ENCODE results near the gene RGS9.

Gene RGS9

GRCh38 chr17:65231662-65232335 is 94.6 kb downstream of the RGS9 start:
- Histone ChIP-seq H3K9ac (ENCODE audit: low read length) (no peak overlapping the region), H3K4me2 (ENCODE audit: low read depth, low read length, poor library complexity, severe bottlenecking) (no peak overlapping the region), H3K27me3 (ENCODE audit: low read length) (no peaks in the 10 kb centered on the region), H3K79me2 (ENCODE audit: insufficient read depth, low read length) (no peaks in the 10 kb centered on the region), H3K4me3 (ENCODE audit: insufficient read depth, low read length, poor library complexity, severe bottlenecking) (no peak overlapping the region), H3K27ac (ENCODE audit: low read depth, low read length) (no peak overlapping the region), H3K9me2 (replicated peaks; ENCODE audit: insufficient read depth, low read length) (no peaks in the 10 kb centered on the region), H3F3A (ENCODE audit: insufficient read depth) (no peaks in the 10 kb centered on the region), H3K9me3 (ENCODE audit: insufficient read depth, low read length) (no peaks in the 10 kb centered on the region; the same call in 1 of the 2 replicates), H4K20me1 (ENCODE audit: low read depth, low read length) (no peaks in the 10 kb centered on the region), H2AFZ (ENCODE audit: low read depth, low read length, severe bottlenecking) (no peak overlapping the region), H3K36me3 (ENCODE audit: low read length) (no peaks in the 10 kb centered on the region)
- TF ChIP-seq EZH2phosphoT487 (conservative IDR thresholded peaks at IDR 0.05; ENCODE audit: low read length) (no peak), CTCF (IDR thresholded peaks at IDR 0.05; ENCODE audit: insufficient read depth, low read length, poor library complexity, severe bottlenecking) (peak; percentile 71)

- Histone ChIP-seq H3F3A (ENCODE audit: insufficient read depth) (no peaks in the 10 kb centered on the region), H3K27ac (ENCODE audit: low read depth, low read length) (no peak overlapping the region), H3K9me3 (ENCODE audit: insufficient read depth, low read length) (no peaks in the 10 kb centered on the region), H3K79me2 (ENCODE audit: insufficient read depth, low read length) (no peaks in the 10 kb centered on the region), H3K27me3 (ENCODE audit: low read length) (no peaks in the 10 kb centered on the region), H4K20me1 (ENCODE audit: low read depth, low read length) (no peaks in the 10 kb centered on the region), H3K9me2 (replicated peaks; ENCODE audit: insufficient read depth, low read length) (no peaks in the 10 kb centered on the region), H3K9ac (ENCODE audit: low read length) (no peak overlapping the region), H3K4me2 (ENCODE audit: low read depth, low read length, poor library complexity, severe bottlenecking) (no peak overlapping the region), H2AFZ (ENCODE audit: low read depth, low read length, severe bottlenecking) (no peak overlapping the region), H3K36me3 (ENCODE audit: low read length) (no peaks in the 10 kb centered on the region), H3K4me3 (ENCODE audit: insufficient read depth, low read length, poor library complexity, severe bottlenecking) (no peak overlapping the region)
- TF ChIP-seq CTCF (IDR thresholded peaks at IDR 0.05; ENCODE audit: insufficient read depth, low read length, poor library complexity, severe bottlenecking) (no peak), EZH2phosphoT487 (conservative IDR thresholded peaks at IDR 0.05; ENCODE audit: low read length) (no peak)
These were observed 98.1 kb downstream of the RGS9 start for GRCh38 chr17:65235284-65235683.

GRCh38 chr17:65236321-65236720 is 99.2 kb downstream of the RGS9 start:
- H3K27me3 ChIP-seq (ENCODE audit: low read length): no peaks in the 10 kb centered on the region
- H2AFZ ChIP-seq (ENCODE audit: low read depth, low read length, severe bottlenecking): no peak overlapping the region
- no peaks in the 10 kb centered on the region for H4K20me1 ChIP-seq (ENCODE audit: low read depth, low read length)
- no peak overlapping the region for H3K9ac ChIP-seq (ENCODE audit: low read length)
- TF ChIP-seq CTCF (IDR thresholded peaks at IDR 0.05; ENCODE audit: insufficient read depth, low read length, poor library complexity, severe bottlenecking) (no peak), EZH2phosphoT487 (conservative IDR thresholded peaks at IDR 0.05; ENCODE audit: low read length) (no peak)
- H3K27ac ChIP-seq (ENCODE audit: low read depth, low read length): no peak overlapping the region
- no peaks in the 10 kb centered on the region for H3K36me3 ChIP-seq (ENCODE audit: low read length)
- H3K4me3 ChIP-seq (ENCODE audit: insufficient read depth, low read length, poor library complexity, severe bottlenecking): no peak overlapping the region
- no peaks in the 10 kb centered on the region for H3K9me3 ChIP-seq (ENCODE audit: insufficient read depth, low read length)
- no peaks in the 10 kb centered on the region for H3K79me2 ChIP-seq (ENCODE audit: insufficient read depth, low read length)
- no peaks in the 10 kb centered on the region for H3F3A ChIP-seq (ENCODE audit: insufficient read depth)
- no peaks in the 10 kb centered on the region for H3K9me2 ChIP-seq (replicated peaks; ENCODE audit: insufficient read depth, low read length)
- H3K4me2 ChIP-seq (ENCODE audit: low read depth, low read length, poor library complexity, severe bottlenecking): no peak overlapping the region

All from SU-DHL-6 (cell line).